ENCODE data around the gene TTC13.

Gene TTC13

GRCh38 chr1:230926182-230926581, 52.5 kb downstream of the TTC13 start:
- Histone ChIP-seq H3K9me3 (ENCODE audit: low read length) (peaks cover 2% of the 10 kb centered on the region), H3K4me1 (ENCODE audit: insufficient read depth, low read length) (no peaks in the 10 kb centered on the region), H3K36me3 (ENCODE audit: insufficient read depth, low read length) (peaks cover 50% of the 10 kb centered on the region), H3K27me3 (ENCODE audit: insufficient read depth, low read length) (no peaks in the 10 kb centered on the region), H3K4me3 (ENCODE audit: low read length) (no peak overlapping the region), H2AFZ (ENCODE audit: low read depth, low read length) (no peak overlapping the region)

GRCh38 chr1:230925608-230926007, 53.1 kb downstream of the TTC13 start:
- no peaks in the 10 kb centered on the region for H3K4me1 ChIP-seq (ENCODE audit: insufficient read depth, low read length)
- H3K27me3 ChIP-seq (ENCODE audit: insufficient read depth, low read length) = no peaks in the 10 kb centered on the region
- H2AFZ ChIP-seq (ENCODE audit: low read depth, low read length) = no peak overlapping the region
- no peak overlapping the region for H3K4me3 ChIP-seq (ENCODE audit: low read length)
- H3K36me3 ChIP-seq (ENCODE audit: insufficient read depth, low read length) = peaks cover 51% of the 10 kb centered on the region
- peaks cover 2% of the 10 kb centered on the region for H3K9me3 ChIP-seq (ENCODE audit: low read length)

- Histone ChIP-seq H3K4me1 (ENCODE audit: insufficient read depth, low read length) (peaks cover 6% of the 10 kb centered on the region), H3K9me3 (ENCODE audit: low read length) (peaks cover 2% of the 10 kb centered on the region), H3K4me3 (ENCODE audit: low read length) (no peak overlapping the region), H2AFZ (ENCODE audit: low read depth, low read length) (no peak overlapping the region), H3K27me3 (ENCODE audit: insufficient read depth, low read length) (no peaks in the 10 kb centered on the region), H3K36me3 (ENCODE audit: insufficient read depth, low read length) (peaks cover 53% of the 10 kb centered on the region)
Observed at GRCh38 chr1:230923176-230923575, 55.5 kb downstream of the TTC13 start.

- no peaks in the 10 kb centered on the region for H3K27me3 ChIP-seq (ENCODE audit: insufficient read depth, low read length)
- no peak overlapping the region for H2AFZ ChIP-seq (ENCODE audit: low read depth, low read length)
- no peak overlapping the region for H3K4me3 ChIP-seq (ENCODE audit: low read length)
- H3K9me3 ChIP-seq (ENCODE audit: low read length) = peaks cover 2% of the 10 kb centered on the region
- H3K4me1 ChIP-seq (ENCODE audit: insufficient read depth, low read length) = peaks cover 6% of the 10 kb centered on the region
- H3K36me3 ChIP-seq (ENCODE audit: insufficient read depth, low read length) = peaks cover 49% of the 10 kb centered on the region
Observed at GRCh38 chr1:230922620-230923019, 56.0 kb downstream of the TTC13 start.

- no peak overlapping the region for H2AFZ ChIP-seq (ENCODE audit: low read depth, low read length)
- H3K36me3 ChIP-seq (ENCODE audit: insufficient read depth, low read length) = peaks cover 29% of the 10 kb centered on the region
- no peaks in the 10 kb centered on the region for H3K9me3 ChIP-seq (ENCODE audit: low read length)
- no peak overlapping the region for H3K4me3 ChIP-seq (ENCODE audit: low read length)
- H3K27me3 ChIP-seq (ENCODE audit: insufficient read depth, low read length) = no peaks in the 10 kb centered on the region
- H3K4me1 ChIP-seq (ENCODE audit: insufficient read depth, low read length) = peaks cover 6% of the 10 kb centered on the region
Observed at GRCh38 chr1:230919207-230919606, 59.5 kb downstream of the TTC13 start.

GRCh38 chr1:230917284-230918135, 61.2 kb downstream of the TTC13 start:
- Histone ChIP-seq H3K27me3 (ENCODE audit: insufficient read depth, low read length) (no peaks in the 10 kb centered on the region), H2AFZ (ENCODE audit: low read depth, low read length) (no peak overlapping the region), H3K36me3 (ENCODE audit: insufficient read depth, low read length) (peaks cover 22% of the 10 kb centered on the region), H3K4me3 (ENCODE audit: low read length) (no peak overlapping the region), H3K4me1 (ENCODE audit: insufficient read depth, low read length) (peaks cover 6% of the 10 kb centered on the region), H3K9me3 (ENCODE audit: low read length) (no peaks in the 10 kb centered on the region)

GRCh38 chr1:230916587-230917283, 61.9 kb downstream of the TTC13 start:
- H2AFZ ChIP-seq (ENCODE audit: low read depth, low read length) = no peak overlapping the region
- H3K4me1 ChIP-seq (ENCODE audit: insufficient read depth, low read length) = peaks cover 6% of the 10 kb centered on the region
- peaks cover 27% of the 10 kb centered on the region for H3K36me3 ChIP-seq (ENCODE audit: insufficient read depth, low read length)
- no peaks in the 10 kb centered on the region for H3K27me3 ChIP-seq (ENCODE audit: insufficient read depth, low read length)
- no peak overlapping the region for H3K4me3 ChIP-seq (ENCODE audit: low read length)
- H3K9me3 ChIP-seq (ENCODE audit: low read length) = no peaks in the 10 kb centered on the region

GRCh38 chr1:230915078-230915477, 63.6 kb downstream of the TTC13 start:
- Histone ChIP-seq H3K4me3 (ENCODE audit: low read length) (no peak overlapping the region), H3K36me3 (ENCODE audit: insufficient read depth, low read length) (peaks cover 28% of the 10 kb centered on the region)

GRCh38 chr1:230913496-230913895, 65.2 kb downstream of the TTC13 start:
- Histone ChIP-seq H3K4me3 (ENCODE audit: low read length) (no peak overlapping the region), H3K4me1 (ENCODE audit: insufficient read depth, low read length) (no peaks in the 10 kb centered on the region), H2AFZ (ENCODE audit: low read depth, low read length) (no peak overlapping the region), H3K9me3 (ENCODE audit: low read length) (no peaks in the 10 kb centered on the region), H3K27me3 (ENCODE audit: insufficient read depth, low read length) (no peaks in the 10 kb centered on the region), H3K36me3 (ENCODE audit: insufficient read depth, low read length) (peaks cover 28% of the 10 kb centered on the region)

More at GRCh38 chr1:230915078-230915477, 63.6 kb downstream of the TTC13 start:
- no peaks in the 10 kb centered on the region for H3K27me3 ChIP-seq (ENCODE audit: insufficient read depth, low read length)
- H3K4me1 ChIP-seq (ENCODE audit: insufficient read depth, low read length) = peaks cover 6% of the 10 kb centered on the region
- no peak overlapping the region for H2AFZ ChIP-seq (ENCODE audit: low read depth, low read length)
- H3K9me3 ChIP-seq (ENCODE audit: low read length) = no peaks in the 10 kb centered on the region

GRCh38 chr1:230910755-230911117, 67.9 kb downstream of the TTC13 start:
- no peaks in the 10 kb centered on the region for H3K9me3 ChIP-seq (ENCODE audit: low read length)
- no peak overlapping the region for H3K4me3 ChIP-seq (ENCODE audit: low read length)
- H3K4me1 ChIP-seq (ENCODE audit: insufficient read depth, low read length) = peaks cover 2% of the 10 kb centered on the region
- H3K36me3 ChIP-seq (ENCODE audit: insufficient read depth, low read length) = peaks cover 32% of the 10 kb centered on the region
- H2AFZ ChIP-seq (ENCODE audit: low read depth, low read length) = no peak overlapping the region
- H3K27me3 ChIP-seq (ENCODE audit: insufficient read depth, low read length) = no peaks in the 10 kb centered on the region

GRCh38 chr1:230909974-230910754, 68.5 kb downstream of the TTC13 start:
- Histone ChIP-seq H3K36me3 (ENCODE audit: insufficient read depth, low read length) (peaks cover 32% of the 10 kb centered on the region), H2AFZ (ENCODE audit: low read depth, low read length) (no peak overlapping the region), H3K4me1 (ENCODE audit: insufficient read depth, low read length) (peaks cover 5% of the 10 kb centered on the region), H3K9me3 (ENCODE audit: low read length) (no peaks in the 10 kb centered on the region), H3K4me3 (ENCODE audit: low read length) (no peak overlapping the region), H3K27me3 (ENCODE audit: insufficient read depth, low read length) (no peaks in the 10 kb centered on the region)

GRCh38 chr1:230907472-230908205, 71.0 kb downstream of the TTC13 start:
- Histone ChIP-seq H3K4me1 (ENCODE audit: insufficient read depth, low read length) (peaks cover 5% of the 10 kb centered on the region), H2AFZ (ENCODE audit: low read depth, low read length) (no peak overlapping the region), H3K9me3 (ENCODE audit: low read length) (peaks cover 1% of the 10 kb centered on the region), H3K36me3 (ENCODE audit: insufficient read depth, low read length) (peaks cover 26% of the 10 kb centered on the region), H3K27me3 (ENCODE audit: insufficient read depth, low read length) (no peaks in the 10 kb centered on the region), H3K4me3 (ENCODE audit: low read length) (no peak overlapping the region)
